Jurkat, Clone E6-1 (cell line): ENCODE data around the gene NFU1.
"Not testable (repeated sequence)": the region's sequence is repeated elsewhere in the genome, so short reads cannot be mapped to it uniquely, and the experiment has no call there.

ENCODE experiments used
- DNase-seq: peaks from one replicate; pipeline ENCODE4 v3.0.0-alpha.2; 2011; ENCODE audit warnings: low read depth, low spot score
- H3K4me3 ChIP-seq: 2 replicates; pipeline ENCODE4 v1.5.1; 2011; ENCODE audit warnings: mild to moderate bottlenecking, low read length, control low read depth, moderate library complexity

NFU1 gene

GRCh38 chr2:69453475-69454129, 16.4 kb upstream of the NFU1 start:
- no peak for DNase-seq
- no peak overlapping the region for H3K4me3 ChIP-seq

- DNase-seq: no peak
- no peak overlapping the region for H3K4me3 ChIP-seq
Observed at GRCh38 chr2:69452687-69453086, 15.5 kb upstream of the NFU1 start.

- no peak overlapping the region for H3K4me3 ChIP-seq
- no peak for DNase-seq
Observed at GRCh38 chr2:69450735-69451416, 13.6 kb upstream of the NFU1 start.

GRCh38 chr2:69449906-69450305, 12.7 kb upstream of the NFU1 start:
- DNase-seq: no peak
- no peak overlapping the region for H3K4me3 ChIP-seq

GRCh38 chr2:69443673-69444072, 6.4 kb upstream of the NFU1 start:
- not testable (repeated sequence) for DNase-seq, H3K4me3 ChIP-seq

GRCh38 chr2:69439499-69439898, 2.3 kb upstream of the NFU1 start:
- not testable (repeated sequence) for DNase-seq, H3K4me3 ChIP-seq

- no peak for DNase-seq
- H3K4me3 ChIP-seq: no peak overlapping the region
Observed at GRCh38 chr2:69438580-69438979, 1.3 kb upstream of the NFU1 start.

GRCh38 chr2:69437751-69438154, 518 bp upstream of the NFU1 start:
- no peak for DNase-seq
- H3K4me3 ChIP-seq: peak overlapping the region; percentile 87

GRCh38 chr2:69436596-69436937, 668 bp downstream of the NFU1 start:
- peak; percentile 18 for DNase-seq
- peak overlapping the region; percentile 87 for H3K4me3 ChIP-seq

GRCh38 chr2:69434753-69435152, 2.5 kb downstream of the NFU1 start:
- no peak overlapping the region for H3K4me3 ChIP-seq
- no peak for DNase-seq

- no peak overlapping the region for H3K4me3 ChIP-seq
- no peak for DNase-seq
Observed at GRCh38 chr2:69429491-69430183, 7.6 kb downstream of the NFU1 start.

GRCh38 chr2:69428981-69429380, 8.3 kb downstream of the NFU1 start:
- no peak overlapping the region for H3K4me3 ChIP-seq
- DNase-seq: no peak

- H3K4me3 ChIP-seq: no peak overlapping the region
- DNase-seq: no peak
Observed at GRCh38 chr2:69424419-69424818, 12.8 kb downstream of the NFU1 start.

- no peak for DNase-seq
- H3K4me3 ChIP-seq: no peak overlapping the region
Observed at GRCh38 chr2:69422198-69422597, 15.0 kb downstream of the NFU1 start.

- DNase-seq, H3K4me3 ChIP-seq: not testable (repeated sequence)
Observed at GRCh38 chr2:69419111-69419510, 18.1 kb downstream of the NFU1 start.

GRCh38 chr2:69416147-69416546, 21.1 kb downstream of the NFU1 start:
- DNase-seq: no peak
- no peak overlapping the region for H3K4me3 ChIP-seq

GRCh38 chr2:69411120-69411519, 26.1 kb downstream of the NFU1 start:
- no peak overlapping the region for H3K4me3 ChIP-seq
- DNase-seq: no peak

GRCh38 chr2:69405306-69405705, 31.9 kb downstream of the NFU1 start:
- H3K4me3 ChIP-seq: no peak overlapping the region
- DNase-seq: no peak

- no peak overlapping the region for H3K4me3 ChIP-seq
- no peak for DNase-seq
Observed at GRCh38 chr2:69400121-69400520, 37.1 kb downstream of the NFU1 start.

- DNase-seq: no peak
- no peak overlapping the region for H3K4me3 ChIP-seq
Observed at GRCh38 chr2:69397234-69397633, 40.0 kb downstream of the NFU1 start.

- no peak for DNase-seq
- no peak overlapping the region for H3K4me3 ChIP-seq
Observed at GRCh38 chr2:69395866-69396265, 41.4 kb downstream of the NFU1 start.
